ENCODE results near the gene NUDT3.
"Not testable (repeated sequence)": the region's sequence is repeated elsewhere in the genome, so short reads cannot be mapped to it uniquely, and the experiment has no call there.

NUDT3 gene

GRCh38 chr6:34362176-34362575 lies 30.3 kb downstream of the NUDT3 start:
- FAIRE-seq (no peak), DNase-seq (ENCODE audit: insufficient read length, low spot score) (no peak)
- TF ChIP-seq POU2F2 (IDR thresholded peaks at IDR 0.05; ENCODE audit: low read depth, low read length) = no peak
- TF ChIP-seq POLR2A (IDR thresholded peaks at IDR 0.05; ENCODE audit: low read depth, low read length) = no peak
- no peak for TF ChIP-seq SPI1 (IDR thresholded peaks at IDR 0.05; ENCODE audit: low read depth, low read length)
- TF ChIP-seq POLR2AphosphoS5 (IDR thresholded peaks at IDR 0.05; ENCODE audit: low read depth, low read length) = no peak
- TF ChIP-seq PAX5 (IDR thresholded peaks at IDR 0.05; ENCODE audit: insufficient read depth, low read length, severe bottlenecking) = no peak
- TF ChIP-seq TAF1 (IDR thresholded peaks at IDR 0.05; ENCODE audit: low read depth, low read length) = no peak

- DNase-seq (ENCODE audit: insufficient read length, low spot score) = no peak
- TF ChIP-seq POLR2A (IDR thresholded peaks at IDR 0.05; ENCODE audit: low read depth, low read length) (no peak), POLR2AphosphoS5 (IDR thresholded peaks at IDR 0.05; ENCODE audit: low read depth, low read length) (no peak), PAX5 (IDR thresholded peaks at IDR 0.05; ENCODE audit: insufficient read depth, low read length, severe bottlenecking) (no peak), TAF1 (IDR thresholded peaks at IDR 0.05; ENCODE audit: low read depth, low read length) (no peak), POU2F2 (IDR thresholded peaks at IDR 0.05; ENCODE audit: low read depth, low read length) (no peak), SPI1 (IDR thresholded peaks at IDR 0.05; ENCODE audit: low read depth, low read length) (no peak)
- no peak for FAIRE-seq
These were observed 31.9 kb downstream of the NUDT3 start for GRCh38 chr6:34360556-34360955.

- no peak for TF ChIP-seq POU2F2 (IDR thresholded peaks at IDR 0.05; ENCODE audit: low read depth, low read length)
- TF ChIP-seq TAF1 (IDR thresholded peaks at IDR 0.05; ENCODE audit: low read depth, low read length) = no peak
- no peak for TF ChIP-seq POLR2AphosphoS5 (IDR thresholded peaks at IDR 0.05; ENCODE audit: low read depth, low read length)
- TF ChIP-seq POLR2A (IDR thresholded peaks at IDR 0.05; ENCODE audit: low read depth, low read length) = no peak
- no peak for TF ChIP-seq SPI1 (IDR thresholded peaks at IDR 0.05; ENCODE audit: low read depth, low read length)
- no peak for TF ChIP-seq PAX5 (IDR thresholded peaks at IDR 0.05; ENCODE audit: insufficient read depth, low read length, severe bottlenecking)
- FAIRE-seq (peak; percentile 26), DNase-seq (ENCODE audit: insufficient read length, low spot score) (no peak)
These were observed 32.9 kb downstream of the NUDT3 start for GRCh38 chr6:34359418-34360158.

- DNase-seq (ENCODE audit: insufficient read length, low spot score) (no peak), FAIRE-seq (no peak)
- TF ChIP-seq POU2F2 (IDR thresholded peaks at IDR 0.05; ENCODE audit: low read depth, low read length) = no peak
- no peak for TF ChIP-seq POLR2A (IDR thresholded peaks at IDR 0.05; ENCODE audit: low read depth, low read length)
- no peak for TF ChIP-seq TAF1 (IDR thresholded peaks at IDR 0.05; ENCODE audit: low read depth, low read length)
- no peak for TF ChIP-seq SPI1 (IDR thresholded peaks at IDR 0.05; ENCODE audit: low read depth, low read length)
- no peak for TF ChIP-seq PAX5 (IDR thresholded peaks at IDR 0.05; ENCODE audit: insufficient read depth, low read length, severe bottlenecking)
- no peak for TF ChIP-seq POLR2AphosphoS5 (IDR thresholded peaks at IDR 0.05; ENCODE audit: low read depth, low read length)
These were observed 34.0 kb downstream of the NUDT3 start for GRCh38 chr6:34358389-34358905.

- no peak for DNase-seq (ENCODE audit: insufficient read length, low spot score)
- FAIRE-seq = no peak
- TF ChIP-seq POLR2A (IDR thresholded peaks at IDR 0.05; ENCODE audit: low read depth, low read length) (no peak), SPI1 (IDR thresholded peaks at IDR 0.05; ENCODE audit: low read depth, low read length) (no peak), TAF1 (IDR thresholded peaks at IDR 0.05; ENCODE audit: low read depth, low read length) (no peak), POU2F2 (IDR thresholded peaks at IDR 0.05; ENCODE audit: low read depth, low read length) (no peak), POLR2AphosphoS5 (IDR thresholded peaks at IDR 0.05; ENCODE audit: low read depth, low read length) (no peak), PAX5 (IDR thresholded peaks at IDR 0.05; ENCODE audit: insufficient read depth, low read length, severe bottlenecking) (no peak)
These were observed 34.5 kb downstream of the NUDT3 start for GRCh38 chr6:34357937-34358336.

GRCh38 chr6:34355889-34356288 lies 36.6 kb downstream of the NUDT3 start:
- TF ChIP-seq PAX5 (IDR thresholded peaks at IDR 0.05; ENCODE audit: insufficient read depth, low read length, severe bottlenecking) (no peak), POU2F2 (IDR thresholded peaks at IDR 0.05; ENCODE audit: low read depth, low read length) (no peak), POLR2AphosphoS5 (IDR thresholded peaks at IDR 0.05; ENCODE audit: low read depth, low read length) (no peak), POLR2A (IDR thresholded peaks at IDR 0.05; ENCODE audit: low read depth, low read length) (no peak), TAF1 (IDR thresholded peaks at IDR 0.05; ENCODE audit: low read depth, low read length) (no peak), SPI1 (IDR thresholded peaks at IDR 0.05; ENCODE audit: low read depth, low read length) (no peak)
- DNase-seq (ENCODE audit: insufficient read length, low spot score) (no peak), FAIRE-seq (no peak)

- FAIRE-seq; DNase-seq (ENCODE audit: insufficient read length, low spot score): not testable (repeated sequence)
These were observed 38.2 kb downstream of the NUDT3 start for GRCh38 chr6:34354230-34354629.

GRCh38 chr6:34353530-34353929 lies 38.9 kb downstream of the NUDT3 start:
- FAIRE-seq = not testable (repeated sequence)

GRCh38 chr6:34352305-34352937 lies 40.0 kb downstream of the NUDT3 start:
- TF ChIP-seq POU2F2 (IDR thresholded peaks at IDR 0.05; ENCODE audit: low read depth, low read length) (no peak), POLR2AphosphoS5 (IDR thresholded peaks at IDR 0.05; ENCODE audit: low read depth, low read length) (no peak), TAF1 (IDR thresholded peaks at IDR 0.05; ENCODE audit: low read depth, low read length) (no peak), SPI1 (IDR thresholded peaks at IDR 0.05; ENCODE audit: low read depth, low read length) (no peak), POLR2A (IDR thresholded peaks at IDR 0.05; ENCODE audit: low read depth, low read length) (no peak)
- DNase-seq (ENCODE audit: insufficient read length, low spot score) (no peak), FAIRE-seq (peak; percentile 23)

More at GRCh38 chr6:34353530-34353929, 38.9 kb downstream of the NUDT3 start:
- not testable (repeated sequence) for DNase-seq (ENCODE audit: insufficient read length, low spot score)

- FAIRE-seq (no peak), DNase-seq (ENCODE audit: insufficient read length, low spot score) (no peak)
- TF ChIP-seq POU2F2 (IDR thresholded peaks at IDR 0.05; ENCODE audit: low read depth, low read length) = no peak
- no peak for TF ChIP-seq POLR2A (IDR thresholded peaks at IDR 0.05; ENCODE audit: low read depth, low read length)
These were observed 41.6 kb downstream of the NUDT3 start for GRCh38 chr6:34350934-34351217.
